HepG2 (cell line): ENCODE measurements around the gene NRGN. TPM values are rescaled to one million over a fixed set of nuclear protein-coding genes. Genes with fewer than 3 reads are reported as not detected.

ENCODE experiments used
- ARHGAP35 ChIP-seq: sonication (generic); formaldehyde crosslinking; IDR thresholded peaks from 2 replicates; pipeline ENCODE4 v1.9.0; 2022; ENCODE audit warnings: mild to moderate bottlenecking, inconsistent platforms, moderate library complexity, missing genetic modification reagents, borderline replicate concordance
- CENPX ChIP-seq: sonication (generic); formaldehyde crosslinking; IDR thresholded peaks from 2 replicates; pipeline ENCODE4 v1.9.0; 2021; ENCODE audit warnings: mild to moderate bottlenecking, missing genetic modification reagents, moderate library complexity
- CHD2 ChIP-seq: IDR thresholded peaks from 2 replicates; pipeline ENCODE4 v1.6.1; 2011; ENCODE audit warnings: low read depth, low read length, improper control_type of control experiment
- EHMT2 ChIP-seq: fragments of 200-600 bp; sonication (generic); IDR thresholded peaks from 2 replicates; pipeline ENCODE4 v1.7.0; 2017; ENCODE audit warnings: antibody characterized with exemption, low read depth, low read length, borderline replicate concordance
- GATAD1 ChIP-seq: IDR thresholded peaks from 2 replicates; pipeline ENCODE4 v1.6.1; 2016; ENCODE audit warnings: missing genetic modification reagents, missing compliant biosample characterization
- JUNB ChIP-seq: sonication (generic); formaldehyde crosslinking; IDR thresholded peaks from 2 replicates; pipeline ENCODE4 v1.8.0; 2022; ENCODE audit warnings: missing genetic modification reagents, mild to moderate bottlenecking, borderline replicate concordance
- MIER2 ChIP-seq: IDR thresholded peaks from 2 replicates; pipeline ENCODE4 v1.6.1; 2016; ENCODE audit warnings: missing biosample characterization, missing genetic modification reagents
- PAF1 ChIP-seq: IDR thresholded peaks from 2 replicates; pipeline ENCODE4 v1.6.1; 2016; ENCODE audit warnings: missing genetic modification reagents, missing compliant biosample characterization
- PAWR ChIP-seq: sonication (generic); formaldehyde crosslinking; IDR thresholded peaks from 2 replicates; pipeline ENCODE4 v1.4.0; 2020; ENCODE audit warnings: missing genetic modification reagents, mild to moderate bottlenecking, borderline replicate concordance
- PCBP1 ChIP-seq: fragments of 200-400 bp; formaldehyde crosslinking; IDR thresholded peaks from 2 replicates; pipeline ENCODE4 v1.6.1; 2017; ENCODE audit warnings: mild to moderate bottlenecking, low read depth, low read length, borderline replicate concordance
- RXRA ChIP-seq: sonication (generic); formaldehyde crosslinking; IDR thresholded peaks from 2 replicates; pipeline ENCODE4 v1.5.1; 2020; ENCODE audit warnings: missing genetic modification reagents
- SAFB2 ChIP-seq: sonication (generic); formaldehyde crosslinking; IDR thresholded peaks from 2 replicates; pipeline ENCODE4 v1.5.1; 2020; ENCODE audit warnings: missing genetic modification reagents, low read depth, mild to moderate bottlenecking, borderline replicate concordance
- SMAD3 ChIP-seq: sonication (generic); formaldehyde crosslinking; IDR thresholded peaks from 2 replicates; pipeline ENCODE4 v1.4.0; 2020; ENCODE audit warnings: missing genetic modification reagents
- SOX13 ChIP-seq, 3 experiments: fragments of 450-650 bp in 1 of 3; sonication (generic) in 1 of 3; formaldehyde crosslinking in 1 of 3; IDR thresholded peaks in 2 of 3; conservative IDR thresholded peaks in 1 of 3; 2 replicates each; pipeline versions ENCODE4 v1.5.0 to v1.6.1; 2016 to 2020; ENCODE audit warnings: antibody characterized with exemption in 1 of 3, mild to moderate bottlenecking in 1 of 3, missing compliant biosample characterization in 1 of 3, missing genetic modification reagents in 1 of 3, moderate library complexity in 1 of 3
- ZNF30 ChIP-seq: sonication (generic); formaldehyde crosslinking; IDR thresholded peaks from 2 replicates; pipeline ENCODE4 v1.5.0; 2020; ENCODE audit warnings: mild to moderate bottlenecking, missing genetic modification reagents
- ZNF414 ChIP-seq: sonication (generic); formaldehyde crosslinking; IDR thresholded peaks from 2 replicates; pipeline ENCODE4 v1.5.0; 2020; ENCODE audit warnings: missing genetic modification reagents
- ZNF549 ChIP-seq: sonication (generic); formaldehyde crosslinking; IDR thresholded peaks from 2 replicates; pipeline ENCODE4 v1.5.0; 2020; ENCODE audit warnings: missing genetic modification reagents
- ZNF563 ChIP-seq: sonication (generic); formaldehyde crosslinking; IDR thresholded peaks from 2 replicates; pipeline ENCODE4 v1.8.0; 2022; ENCODE audit warnings: mild to moderate bottlenecking, moderate library complexity, missing genetic modification reagents
- ZNF790 ChIP-seq: sonication (generic); formaldehyde crosslinking; IDR thresholded peaks from 2 replicates; pipeline ENCODE4 v1.8.0; 2022; ENCODE audit warnings: missing genetic modification reagents, mild to moderate bottlenecking, borderline replicate concordance
- ZNF841 ChIP-seq: sonication (generic); formaldehyde crosslinking; IDR thresholded peaks from 2 replicates; pipeline ENCODE4 v1.8.1; 2023; ENCODE audit warnings: missing genetic modification reagents, borderline replicate concordance
- ZSCAN9 ChIP-seq: IDR thresholded peaks from 2 replicates; pipeline ENCODE4 v1.6.1; 2016; ENCODE audit warnings: borderline replicate concordance
- polyA plus RNA-seq, 8 experiments: library from polyadenylated mRNA; depleted of rRNA in 3 of 8; stranded (reverse) in 7 of 8; unstranded in 1 of 8; fragments of >200 nt; fragmentation: Illumina TruSeq in 4 of 8; extraction: Trizol in 4 of 8; gene quantifications; 2 replicates each; pipeline versions ENCODE4 v1.2.1 to v1.2.3, GENCODE V29; 2011 to 2016; ENCODE audit warnings: low read depth in 4 of 8, missing spikeins in 1 of 8, mixed read lengths in 1 of 8; ENCODE audit not compliant: insufficient read depth in 1 of 8
- total RNA-seq, 5 experiments: library from RNA; depleted of rRNA; stranded (reverse); fragments of >200 nt; fragmentation: Illumina TruSeq; extraction: Trizol; gene quantifications; 2 replicates each; pipeline ENCODE4 v1.2.3, GENCODE V29; 2016; ENCODE audit warnings: low read depth in 1 of 5
- TF ChIP-seq, protein P1 (sequence below): sonication (generic); formaldehyde crosslinking; IDR thresholded peaks from 2 replicates; pipeline ENCODE4 v1.5.1; 2020; ENCODE audit warnings: missing genetic modification reagents, mild to moderate bottlenecking, borderline replicate concordance
- TF ChIP-seq, protein P2 (sequence below): sonication (generic); formaldehyde crosslinking; IDR thresholded peaks from 2 replicates; pipeline ENCODE4 v1.5.1; 2020; ENCODE audit warnings: missing genetic modification reagents, mild to moderate bottlenecking, borderline replicate concordance
- TF ChIP-seq, protein P3 (sequence below): IDR thresholded peaks from 2 replicates; pipeline ENCODE4 v1.6.1; 2016; ENCODE audit warnings: low read depth

Gene NRGN
- total and polyA plus RNA-seq, 2 of the 13 experiments (the other 11 are each of a cell fraction or from before 2014, with no cell fraction given) = 0.22 TPM; not detected in 1

DNA sequence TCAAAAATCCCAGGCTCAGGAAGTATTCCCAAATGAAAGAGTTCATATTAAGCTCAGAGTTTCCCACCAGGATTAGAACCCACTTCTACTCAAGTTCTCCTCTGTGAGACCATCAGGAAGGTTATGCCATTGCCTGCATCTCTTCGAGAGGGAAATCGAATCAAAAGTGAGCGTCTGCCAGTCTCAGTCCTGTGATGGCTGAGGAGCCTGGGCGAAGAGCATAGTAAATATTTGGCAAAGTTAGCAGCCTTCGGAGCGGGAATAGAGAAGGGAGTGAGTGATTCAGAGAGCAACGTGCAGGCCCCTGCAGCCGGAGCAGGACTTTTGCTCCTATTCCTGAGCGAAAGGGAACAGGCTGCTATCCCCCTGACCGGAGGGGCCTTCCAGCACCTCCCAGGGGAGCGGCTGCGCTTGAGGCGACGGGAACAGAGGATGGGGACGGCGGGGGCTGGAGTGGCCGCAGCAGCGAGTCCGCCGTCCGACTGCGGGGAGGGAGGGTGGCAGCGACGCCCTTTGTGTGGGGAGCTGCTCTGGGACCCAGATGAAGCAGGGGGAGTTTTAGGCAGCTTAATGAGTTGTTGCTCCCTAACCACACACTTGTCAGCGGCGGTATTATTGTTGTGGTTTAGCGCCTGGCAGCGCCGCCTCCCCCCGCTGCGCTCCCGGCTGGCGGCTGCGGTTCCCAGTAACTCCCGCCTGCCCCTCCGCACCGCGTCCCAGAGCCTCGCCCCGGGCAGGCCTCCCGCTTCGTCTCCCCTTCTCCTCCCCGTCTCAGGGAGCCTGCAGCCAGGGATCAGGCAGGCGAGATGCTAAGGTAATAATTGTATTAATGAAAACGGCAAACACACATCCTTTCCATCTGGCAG is 21.7 kb upstream of the NRGN start (continued):
- TF ChIP-seq SAFB2 = no peak
- TF ChIP-seq PCBP1 = no peak
- no peak for TF ChIP-seq SMAD3
- no peak for TF ChIP-seq SOX13 (IDR thresholded peaks at IDR 0.05)
- TF ChIP-seq SOX13 (CRISPR knock-in tag; conservative IDR thresholded peaks at IDR 0.05 in 1 of 2, IDR thresholded peaks at IDR 0.05 in 1 of 2) = no peak
- TF ChIP-seq PAF1 = no peak
- TF ChIP-seq ZNF841 (CRISPR knock-in tag) = no peak
- no peak for TF ChIP-seq EHMT2
- TF ChIP-seq ZSCAN9 (CRISPR knock-in tag) = no peak
- TF ChIP-seq, protein P1, sequence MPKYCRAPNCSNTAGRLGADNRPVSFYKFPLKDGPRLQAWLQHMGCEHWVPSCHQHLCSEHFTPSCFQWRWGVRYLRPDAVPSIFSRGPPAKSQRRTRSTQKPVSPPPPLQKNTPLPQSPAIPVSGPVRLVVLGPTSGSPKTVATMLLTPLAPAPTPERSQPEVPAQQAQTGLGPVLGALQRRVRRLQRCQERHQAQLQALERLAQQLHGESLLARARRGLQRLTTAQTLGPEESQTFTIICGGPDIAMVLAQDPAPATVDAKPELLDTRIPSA (CRISPR knock-in tag) = no peak
- TF ChIP-seq ZNF549 (CRISPR knock-in tag) = no peak
- TF ChIP-seq CHD2 = no peak
- TF ChIP-seq GATAD1 (CRISPR knock-in tag) = no peak
- no peak for TF ChIP-seq JUNB (CRISPR knock-in tag)
- no peak for TF ChIP-seq ZNF790 (CRISPR knock-in tag)
- TF ChIP-seq MIER2 = no peak
- peak; percentile 35; the same call in 1 of the 2 replicates for TF ChIP-seq RXRA (CRISPR knock-in tag)
- TF ChIP-seq CENPX = no peak
- TF ChIP-seq ZNF563 = no peak
- no peak for TF ChIP-seq ZNF414 (CRISPR knock-in tag)
- TF ChIP-seq, protein P2, sequence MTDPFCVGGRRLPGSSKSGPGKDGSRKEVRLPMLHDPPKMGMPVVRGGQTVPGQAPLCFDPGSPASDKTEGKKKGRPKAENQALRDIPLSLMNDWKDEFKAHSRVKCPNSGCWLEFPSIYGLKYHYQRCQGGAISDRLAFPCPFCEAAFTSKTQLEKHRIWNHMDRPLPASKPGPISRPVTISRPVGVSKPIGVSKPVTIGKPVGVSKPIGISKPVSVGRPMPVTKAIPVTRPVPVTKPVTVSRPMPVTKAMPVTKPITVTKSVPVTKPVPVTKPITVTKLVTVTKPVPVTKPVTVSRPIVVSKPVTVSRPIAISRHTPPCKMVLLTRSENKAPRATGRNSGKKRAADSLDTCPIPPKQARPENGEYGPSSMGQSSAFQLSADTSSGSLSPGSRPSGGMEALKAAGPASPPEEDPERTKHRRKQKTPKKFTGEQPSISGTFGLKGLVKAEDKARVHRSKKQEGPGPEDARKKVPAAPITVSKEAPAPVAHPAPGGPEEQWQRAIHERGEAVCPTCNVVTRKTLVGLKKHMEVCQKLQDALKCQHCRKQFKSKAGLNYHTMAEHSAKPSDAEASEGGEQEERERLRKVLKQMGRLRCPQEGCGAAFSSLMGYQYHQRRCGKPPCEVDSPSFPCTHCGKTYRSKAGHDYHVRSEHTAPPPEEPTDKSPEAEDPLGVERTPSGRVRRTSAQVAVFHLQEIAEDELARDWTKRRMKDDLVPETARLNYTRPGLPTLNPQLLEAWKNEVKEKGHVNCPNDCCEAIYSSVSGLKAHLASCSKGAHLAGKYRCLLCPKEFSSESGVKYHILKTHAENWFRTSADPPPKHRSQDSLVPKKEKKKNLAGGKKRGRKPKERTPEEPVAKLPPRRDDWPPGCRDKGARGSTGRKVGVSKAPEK (CRISPR knock-in tag) = no peak
- TF ChIP-seq PAWR (CRISPR knock-in tag) = no peak
- no peak for TF ChIP-seq ZNF30 (CRISPR knock-in tag)
- no peak for TF ChIP-seq ARHGAP35 (CRISPR knock-in tag)
- TF ChIP-seq, protein P3, sequence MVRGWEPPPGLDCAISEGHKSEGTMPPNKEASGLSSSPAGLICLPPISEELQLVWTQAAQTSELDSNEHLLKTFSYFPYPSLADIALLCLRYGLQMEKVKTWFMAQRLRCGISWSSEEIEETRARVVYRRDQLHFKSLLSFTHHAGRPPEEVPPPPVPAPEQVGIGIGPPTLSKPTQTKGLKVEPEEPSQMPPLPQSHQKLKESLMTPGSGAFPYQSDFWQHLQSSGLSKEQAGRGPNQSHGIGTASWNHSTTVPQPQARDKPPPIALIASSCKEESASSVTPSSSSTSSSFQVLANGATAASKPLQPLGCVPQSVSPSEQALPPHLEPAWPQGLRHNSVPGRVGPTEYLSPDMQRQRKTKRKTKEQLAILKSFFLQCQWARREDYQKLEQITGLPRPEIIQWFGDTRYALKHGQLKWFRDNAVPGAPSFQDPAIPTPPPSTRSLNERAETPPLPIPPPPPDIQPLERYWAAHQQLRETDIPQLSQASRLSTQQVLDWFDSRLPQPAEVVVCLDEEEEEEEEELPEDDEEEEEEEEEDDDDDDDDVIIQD = no peak
